ENCODE results near the gene CINP. TPM values are rescaled to one million over a fixed set of nuclear protein-coding genes. Genes with fewer than 3 reads are reported as not detected.

CINP gene
- total and polyA plus RNA-seq, 2 of the 8 experiments (the other 6 are each of a cell fraction or from before 2014, with no cell fraction given): 47.8 to 51.6 TPM

DNA sequence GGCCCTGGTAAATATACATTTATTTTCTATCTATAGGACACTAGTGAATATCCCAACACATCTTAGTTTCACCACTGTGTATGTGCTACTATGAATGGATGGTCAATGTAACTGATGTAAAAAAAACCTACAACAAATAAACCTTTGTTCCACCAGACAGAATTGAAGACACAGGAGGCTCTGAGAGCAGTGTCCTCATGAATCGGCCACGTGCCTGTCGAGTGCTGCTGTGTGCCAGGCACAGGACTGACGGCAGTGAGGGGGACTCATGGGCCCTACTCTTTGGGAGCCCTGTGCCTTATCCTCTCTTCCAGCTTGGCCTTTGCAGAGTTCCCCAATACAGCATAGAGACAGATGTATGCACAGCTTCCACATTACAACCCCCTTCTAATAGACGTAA, 18.2 kb downstream of the CINP start:
- WGBS, 2 experiments (ENCODE audit: extremely low coverage in 1 of 2, insufficient coverage in 1 of 2, insufficient read length in 1 of 2, insufficient replicate concordance in 2 of 2, low coverage in 1 of 2, low lambda C conversion rate in 2 of 2, missing lambda C conversion rate in 1 of 2): 98% methylated on average over 5 of the region's 5 CpGs; no CpG with 5 or more reads in 1 of the 2 experiments
- POLR2A ChIA-PET (ENCODE audit: partially characterized antibody): interaction anchor here (1.1 to 2.0 kb wide), 2 partner anchors 11 to 14 kb away, joined by 4 to 6 read pairs; no protein-coding TSS in a partner anchor
- CTCF ChIA-PET (ENCODE audit: partially characterized antibody): no interaction called here

More for the DNA sequence above, 18.2 kb downstream of the CINP start:
- Histone ChIP-seq H3K4me3 (ENCODE audit: extremely low read depth in 1 of 4, insufficient read depth in 2 of 4, low read depth in 3 of 4, low read length in 4 of 4) (no peak overlapping the region), H2BK15ac (ENCODE audit: low read length) (no peak overlapping the region), H2BK5ac (ENCODE audit: low read depth, low read length) (no peak overlapping the region; the same call in 1 of the 2 replicates), H3K14ac (ENCODE audit: insufficient read length) (no peak overlapping the region), H4K8ac (ENCODE audit: extremely low read depth, insufficient read depth, low read length) (no peak overlapping the region), H3K4me1 (replicated peaks in 1 of 4; ENCODE audit: control insufficient read depth in 3 of 4, insufficient read depth in 4 of 4, low read length in 3 of 4) (no peaks in the 10 kb centered on the region), H2BK12ac (ENCODE audit: low read depth, low read length) (no peak overlapping the region), H3K23ac (ENCODE audit: insufficient read length) (no peak overlapping the region), H3K4ac (replicated peaks; ENCODE audit: insufficient read length, low read depth, low read length) (no peak overlapping the region), H4K20me1 (replicated peaks in 1 of 2; ENCODE audit: control insufficient read depth in 1 of 2, insufficient read depth in 2 of 2, low read length in 2 of 2) (no peaks in the 10 kb centered on the region), H3K9me3 (ENCODE audit: insufficient read depth in 2 of 2, low read depth in 1 of 2, low read length in 1 of 2) (no peaks in the 10 kb centered on the region), H2AFZ (ENCODE audit: low read length) (no peak overlapping the region), H3K27me3 (replicated peaks in 1 of 4; ENCODE audit: control insufficient read depth in 3 of 4, extremely low read depth in 1 of 4, insufficient read depth in 3 of 4, low read length in 3 of 4) (no peaks in the 10 kb centered on the region), H3K18ac (ENCODE audit: extremely low read depth, low read length) (no peak overlapping the region), H3K9ac (replicated peaks in 1 of 4; ENCODE audit: extremely low read depth in 1 of 4, low read depth in 3 of 4, low read length in 3 of 4) (no peak overlapping the region), H3K79me1 (ENCODE audit: low read depth, low read length) (no peaks in the 10 kb centered on the region), H4K91ac (replicated peaks; ENCODE audit: insufficient read length, low read length) (no peak overlapping the region), H3K56ac (replicated peaks; ENCODE audit: insufficient read length, low read depth, low read length) (no peak overlapping the region), H3K36me3 (ENCODE audit: control insufficient read depth in 2 of 4, insufficient read depth in 4 of 4, low read length in 3 of 4) (peaks cover 2 to 27% (median 10%) of the 10 kb centered on the region in 4 experiments; a peak in 6 of 8 replicates), H2BK120ac (replicated peaks; ENCODE audit: low read depth, low read length) (no peak overlapping the region), H3K23me2 (ENCODE audit: low read depth, low read length) (no peaks in the 10 kb centered on the region), H3K4me2 (ENCODE audit: insufficient read depth in 1 of 2, low read depth in 2 of 2, low read length in 2 of 2) (no peak overlapping the region), H3K79me2 (ENCODE audit: control insufficient read depth in 1 of 2, insufficient read depth in 2 of 2, low read length in 2 of 2) (no peaks in the 10 kb centered on the region), H4K5ac (ENCODE audit: insufficient read length, low read depth, low read length) (no peak overlapping the region), H2BK20ac (ENCODE audit: low read length) (no peak overlapping the region), H2AK5ac (ENCODE audit: low read depth, low read length) (no peak overlapping the region), H3K27ac (ENCODE audit: low read depth, low read length) (no peak overlapping the region)
- no peak for DNase-seq (ENCODE audit: low read depth in 1 of 2, low spot score in 2 of 2)
- no peak for TF ChIP-seq POLR2A (IDR thresholded peaks at IDR 0.05; ENCODE audit: control extremely low read depth in 1 of 2, low read depth in 2 of 2, low read length in 2 of 2)
- TF ChIP-seq NANOG (IDR thresholded peaks at IDR 0.05; ENCODE audit: insufficient read depth, low read depth, low read length, poor library complexity, severe bottlenecking): no peak
- TF ChIP-seq, protein P1, sequence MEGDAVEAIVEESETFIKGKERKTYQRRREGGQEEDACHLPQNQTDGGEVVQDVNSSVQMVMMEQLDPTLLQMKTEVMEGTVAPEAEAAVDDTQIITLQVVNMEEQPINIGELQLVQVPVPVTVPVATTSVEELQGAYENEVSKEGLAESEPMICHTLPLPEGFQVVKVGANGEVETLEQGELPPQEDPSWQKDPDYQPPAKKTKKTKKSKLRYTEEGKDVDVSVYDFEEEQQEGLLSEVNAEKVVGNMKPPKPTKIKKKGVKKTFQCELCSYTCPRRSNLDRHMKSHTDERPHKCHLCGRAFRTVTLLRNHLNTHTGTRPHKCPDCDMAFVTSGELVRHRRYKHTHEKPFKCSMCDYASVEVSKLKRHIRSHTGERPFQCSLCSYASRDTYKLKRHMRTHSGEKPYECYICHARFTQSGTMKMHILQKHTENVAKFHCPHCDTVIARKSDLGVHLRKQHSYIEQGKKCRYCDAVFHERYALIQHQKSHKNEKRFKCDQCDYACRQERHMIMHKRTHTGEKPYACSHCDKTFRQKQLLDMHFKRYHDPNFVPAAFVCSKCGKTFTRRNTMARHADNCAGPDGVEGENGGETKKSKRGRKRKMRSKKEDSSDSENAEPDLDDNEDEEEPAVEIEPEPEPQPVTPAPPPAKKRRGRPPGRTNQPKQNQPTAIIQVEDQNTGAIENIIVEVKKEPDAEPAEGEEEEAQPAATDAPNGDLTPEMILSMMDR (IDR thresholded peaks at IDR 0.05; ENCODE audit: control extremely low read depth in 1 of 3, insufficient read depth in 1 of 3, low read depth in 1 of 3, low read length in 3 of 3): no peak
- TF ChIP-seq POU5F1 (IDR thresholded peaks at IDR 0.05; ENCODE audit: low read depth, low read length): no peak
- no peak for TF ChIP-seq PHF8 (conservative IDR thresholded peaks at IDR 0.05; ENCODE audit: low read depth, low read length)
- no peak for FAIRE-seq
